GM23248 (cell line): Measurements from ENCODE around the gene HS6ST1. TPM values are rescaled to one million over a fixed set of nuclear protein-coding genes. Genes with fewer than 3 reads are reported as not detected.

Experiments
- DNase-seq: peaks from one replicate; pipeline ENCODE4 v3.0.0-alpha.2; 2015
- H2AFZ ChIP-seq: fragments of 200-600 bp; sonication (generic); 2 replicates; pipeline ENCODE4 v1.6.1; 2016; ENCODE audit warnings: antibody characterized with exemption
- H3F3A ChIP-seq: fragments of 200-600 bp; sonication (generic); 2 replicates; pipeline ENCODE4 v1.6.1; 2016; ENCODE audit warnings: mild to moderate bottlenecking, antibody characterized with exemption, mixed run types; ENCODE audit not compliant: insufficient read depth
- H3K27ac ChIP-seq: fragments of 200-600 bp; sonication (generic); 2 replicates; pipeline ENCODE4 v1.5.1; 2016; ENCODE audit warnings: mild to moderate bottlenecking
- H3K27me3 ChIP-seq: fragments of 200-600 bp; sonication (generic); replicated peaks from 2 replicates; pipeline ENCODE4 v1.6.1; 2016; ENCODE audit warnings: mild to moderate bottlenecking; ENCODE audit not compliant: insufficient read depth
- H3K36me3 ChIP-seq: fragments of 200-600 bp; sonication (generic); 2 replicates; pipeline ENCODE4 v1.6.1; 2016; ENCODE audit warnings: low read depth, mild to moderate bottlenecking
- H3K4me1 ChIP-seq: fragments of 200-600 bp; sonication (generic); 2 replicates; pipeline ENCODE4 v1.6.1; 2016; ENCODE audit warnings: mild to moderate bottlenecking; ENCODE audit not compliant: insufficient read depth
- H3K4me2 ChIP-seq: fragments of 200-600 bp; sonication (generic); one replicate; pipeline ENCODE4 v1.6.1; 2016; ENCODE audit warnings: mild to moderate bottlenecking; ENCODE audit not compliant: unreplicated experiment
- H3K4me3 ChIP-seq: fragments of 200-600 bp; sonication (generic); 2 replicates; pipeline ENCODE4 v1.5.1; 2016; ENCODE audit warnings: mild to moderate bottlenecking
- H3K79me2 ChIP-seq: fragments of 200-600 bp; sonication (generic); 2 replicates; pipeline ENCODE4 v1.6.1; 2016; ENCODE audit warnings: mild to moderate bottlenecking; ENCODE audit not compliant: insufficient read depth
- H3K9ac ChIP-seq: fragments of 200-600 bp; sonication (generic); 2 replicates; pipeline ENCODE4 v1.6.1; 2016; ENCODE audit warnings: mild to moderate bottlenecking
- H3K9me2 ChIP-seq: fragments of 200-600 bp; sonication (generic); 2 replicates; pipeline ENCODE4 v1.6.1; 2016; ENCODE audit warnings: mixed run types, mild to moderate bottlenecking, moderate library complexity; ENCODE audit not compliant: insufficient read depth
- H3K9me3 ChIP-seq: fragments of 200-600 bp; sonication (generic); one replicate; pipeline ENCODE4 v1.6.1; 2017; ENCODE audit warnings: low read depth
- H4K20me1 ChIP-seq: fragments of 200-600 bp; sonication (generic); 2 replicates; pipeline ENCODE4 v1.6.0; 2016; ENCODE audit not compliant: insufficient read depth
- EZH2 ChIP-seq: fragments of 200-600 bp; sonication (generic); IDR thresholded peaks from 2 replicates; pipeline ENCODE4 v1.6.1; 2018; ENCODE audit warnings: antibody characterized with exemption, mild to moderate bottlenecking; ENCODE audit not compliant: insufficient read depth, poor library complexity, severe bottlenecking
- EZH2phosphoT487 ChIP-seq: fragments of 200-600 bp; sonication (generic); IDR thresholded peaks from 2 replicates; pipeline ENCODE4 v1.6.1; 2018; ENCODE audit warnings: antibody characterized with exemption, moderate library complexity, mild to moderate bottlenecking, low read depth; ENCODE audit not compliant: insufficient read depth
- WGBS, 2 experiments: methylation state at CpG; one replicate each; pipeline ENCODE4 v1.1.6; 2015 to 2017; ENCODE audit warnings: low lambda C conversion rate in 2 of 2, low coverage in 1 of 2; ENCODE audit errors: missing lambda C conversion rate in 2 of 2; 5-methylcytosine and 5-hydroxymethylcytosine counted together
- in situ Hi-C: fragments of 300-500 bp; cut with MboI; formaldehyde crosslinking; loops from 2 replicates; pipeline ENCODE4 v1.15.0; 2020
- polyA plus RNA-seq: library from polyadenylated mRNA; unstranded; fragments of >200 nt; fragmentation: Nextera tagmentation; extraction: Ambion mirVana; gene quantifications from 2 replicates; pipeline ENCODE4 v1.2.1, GENCODE V29; 2016
- total RNA-seq: library from RNA; depleted of rRNA; stranded (reverse); fragments of >200 nt; shearing (Covaris generic); gene quantifications from 2 replicates; pipeline ENCODE4 v1.2.3, GENCODE V29; 2014

The HS6ST1 gene
- total and polyA plus RNA-seq, 2 experiments from 2014 or later = 3.3 to 27.3 TPM

GRCh38 chr2:128286905-128287779, 31.5 kb downstream of the HS6ST1 start:
- H3K79me2 ChIP-seq = peaks cover 36% of the 10 kb centered on the region
- in situ Hi-C loops = no loop called here
- H3K36me3 ChIP-seq = no peaks in the 10 kb centered on the region
- H3K27ac ChIP-seq = no peak overlapping the region
- H3K4me2 ChIP-seq = no peak overlapping the region
- no peaks in the 10 kb centered on the region for H3K9me3 ChIP-seq
- no peaks in the 10 kb centered on the region for H4K20me1 ChIP-seq
- no peak for TF ChIP-seq EZH2phosphoT487
- no peak for TF ChIP-seq EZH2
- DNase-seq = no peak
- H3K4me3 ChIP-seq = no peak overlapping the region
- H3F3A ChIP-seq = no peaks in the 10 kb centered on the region
- no peaks in the 10 kb centered on the region for H3K4me1 ChIP-seq
- H3K9me2 ChIP-seq = no peaks in the 10 kb centered on the region
- 84 to 86% methylated on average over 12 of the region's 12 CpGs for WGBS, 2 experiments
- H2AFZ ChIP-seq = no peak overlapping the region
- H3K27me3 ChIP-seq = no peaks in the 10 kb centered on the region
- no peak overlapping the region for H3K9ac ChIP-seq

GRCh38 chr2:128286011-128286721, 32.5 kb downstream of the HS6ST1 start:
- Histone ChIP-seq H3K9me3 (no peaks in the 10 kb centered on the region), H3K79me2 (peaks cover 34% of the 10 kb centered on the region), H3K4me3 (no peak overlapping the region), H3K4me2 (no peak overlapping the region), H3K4me1 (no peaks in the 10 kb centered on the region), H3K9me2 (no peaks in the 10 kb centered on the region), H3K36me3 (no peaks in the 10 kb centered on the region), H3F3A (no peaks in the 10 kb centered on the region), H4K20me1 (no peaks in the 10 kb centered on the region), H3K27ac (no peak overlapping the region), H3K9ac (no peak overlapping the region), H2AFZ (no peak overlapping the region), H3K27me3 (no peaks in the 10 kb centered on the region)
- 72 to 74% methylated on average over 12 to 13 of the region's 13 CpGs for WGBS, 2 experiments
- in situ Hi-C loops = no loop called here
- DNase-seq = no peak
- TF ChIP-seq EZH2 = no peak
- no peak for TF ChIP-seq EZH2phosphoT487

- H3K9me2 ChIP-seq = no peaks in the 10 kb centered on the region
- in situ Hi-C loops = no loop called here
- no peaks in the 10 kb centered on the region for H3K36me3 ChIP-seq
- no peak overlapping the region for H3K4me2 ChIP-seq
- peaks cover 27% of the 10 kb centered on the region for H3K79me2 ChIP-seq
- no peaks in the 10 kb centered on the region for H3F3A ChIP-seq
- no peak for TF ChIP-seq EZH2
- no peak for TF ChIP-seq EZH2phosphoT487
- H3K27me3 ChIP-seq = no peaks in the 10 kb centered on the region
- H3K4me1 ChIP-seq = no peaks in the 10 kb centered on the region
- no peak overlapping the region for H2AFZ ChIP-seq
- no peak for DNase-seq
- 77 to 83% methylated on average over 12 of the region's 12 CpGs for WGBS, 2 experiments
- H3K9me3 ChIP-seq = no peaks in the 10 kb centered on the region
- no peaks in the 10 kb centered on the region for H4K20me1 ChIP-seq
- no peak overlapping the region for H3K4me3 ChIP-seq
- H3K27ac ChIP-seq = no peak overlapping the region
- no peak overlapping the region for H3K9ac ChIP-seq
Observed at GRCh38 chr2:128285329-128285931, 33.2 kb downstream of the HS6ST1 start.

- H3K27me3 ChIP-seq = no peaks in the 10 kb centered on the region
- DNase-seq = no peak
- TF ChIP-seq EZH2phosphoT487 (no peak), EZH2 (no peak)
- no peak overlapping the region for H3K4me3 ChIP-seq
- H3K4me2 ChIP-seq = no peak overlapping the region
- H2AFZ ChIP-seq = no peak overlapping the region
- H3K9ac ChIP-seq = no peak overlapping the region
- H3F3A ChIP-seq = no peaks in the 10 kb centered on the region
- H3K36me3 ChIP-seq = no peaks in the 10 kb centered on the region
- H3K9me3 ChIP-seq = no peaks in the 10 kb centered on the region
- H3K79me2 ChIP-seq = peaks cover 21% of the 10 kb centered on the region
- no peaks in the 10 kb centered on the region for H3K9me2 ChIP-seq
- H4K20me1 ChIP-seq = no peaks in the 10 kb centered on the region
- 81% methylated on average over 11 of the region's 11 CpGs for WGBS, 2 experiments
- H3K27ac ChIP-seq = no peak overlapping the region
- no peaks in the 10 kb centered on the region for H3K4me1 ChIP-seq
- in situ Hi-C loops = no loop called here
Observed at GRCh38 chr2:128284841-128285240, 33.8 kb downstream of the HS6ST1 start.
